Kidney epithelial cell (primary cell): ENCODE data around the gene TRMT112. TPM values are rescaled to one million over a fixed set of nuclear protein-coding genes. Genes with fewer than 3 reads are reported as not detected.
A peak's percentile ranks its signal among the peaks of the same experiment; 100 is the strongest.

Experiments used
- DNase-seq: peaks from one replicate; pipeline ENCODE4 v3.0.0-alpha.2; 2010; ENCODE audit warnings: low read depth
- H3K27me3 ChIP-seq: 2 replicates; pipeline ENCODE4 v1.6.0; 2011; ENCODE audit warnings: low read length; ENCODE audit not compliant: control insufficient read depth, insufficient read depth
- H3K36me3 ChIP-seq: 2 replicates; pipeline ENCODE4 v1.5.1; 2011; ENCODE audit warnings: low read length; ENCODE audit not compliant: control insufficient read depth, insufficient read depth
- H3K4me3 ChIP-seq: 2 replicates; pipeline ENCODE4 v1.5.1; 2011; ENCODE audit warnings: low read depth, mild to moderate bottlenecking, control low read depth, low read length
- CTCF ChIP-seq: IDR thresholded peaks from 2 replicates; pipeline ENCODE4 v1.5.1; 2011; ENCODE audit warnings: mild to moderate bottlenecking, moderate library complexity, low read length, control low read depth, inconsistent platforms; ENCODE audit not compliant: insufficient read depth, poor library complexity, severe bottlenecking
- total RNA-seq: library from RNA; depleted of rRNA; stranded (reverse); fragments of >200 nt; gene quantifications from 2 replicates; pipeline ENCODE4 v1.2.3, GENCODE V29; 2015

Gene TRMT112
- total RNA-seq, 1 donor from 2014 or later: 366 TPM

- Histone ChIP-seq H3K27me3 (peaks cover 71% of the 10 kb centered on the region), H3K36me3 (peaks cover 1% of the 10 kb centered on the region), H3K4me3 (peak overlapping the region; percentile 7)
- no peak for TF ChIP-seq CTCF
- DNase-seq: no peak
These were observed 24.7 kb downstream of the TRMT112 start for GRCh38 chr11:64292460-64293254.

- TF ChIP-seq CTCF: no peak
- H3K27me3 ChIP-seq: peaks cover 63% of the 10 kb centered on the region
- no peak overlapping the region for H3K4me3 ChIP-seq
- DNase-seq: no peak
- H3K36me3 ChIP-seq: peaks cover 1% of the 10 kb centered on the region
These were observed 25.5 kb downstream of the TRMT112 start for GRCh38 chr11:64291752-64292459.

GRCh38 chr11:64291262-64291751 is 26.1 kb downstream of the TRMT112 start, which contains the start of gene KCNK4:
KCNK4 (plus strand) TSS chr11:64291302; CDS start chr11:64293019, 1,717 bp downstream.
- Histone ChIP-seq H3K27me3 (peaks cover 57% of the 10 kb centered on the region), H3K36me3 (peaks cover 1% of the 10 kb centered on the region), H3K4me3 (no peak within 1 kb of the TSS)
- DNase-seq: no peak
- no peak for TF ChIP-seq CTCF

GRCh38 chr11:64290352-64291261 is 26.8 kb downstream of the TRMT112 start:
- Histone ChIP-seq H3K27me3 (peaks cover 50% of the 10 kb centered on the region), H3K4me3 (no peak overlapping the region), H3K36me3 (peaks cover 1% of the 10 kb centered on the region)
- DNase-seq: no peak
- no peak for TF ChIP-seq CTCF

- H3K36me3 ChIP-seq: peaks cover 1% of the 10 kb centered on the region
- no peak overlapping the region for H3K4me3 ChIP-seq
- H3K27me3 ChIP-seq: peaks cover 38% of the 10 kb centered on the region
- no peak for DNase-seq
- no peak for TF ChIP-seq CTCF
These were observed 28.3 kb downstream of the TRMT112 start for GRCh38 chr11:64289002-64289564.
